ENCODE measurements around the gene SUMO2. TPM values are rescaled to one million over a fixed set of nuclear protein-coding genes. Genes with fewer than 3 reads are reported as not detected.
"Not testable (repeated sequence)": the region's sequence is repeated elsewhere in the genome, so short reads cannot be mapped to it uniquely, and the experiment has no call there.

The SUMO2 gene
- polyA plus RNA-seq, 3 donors from 2014 or later, result 214 to 427 (median 404) TPM

DNA sequence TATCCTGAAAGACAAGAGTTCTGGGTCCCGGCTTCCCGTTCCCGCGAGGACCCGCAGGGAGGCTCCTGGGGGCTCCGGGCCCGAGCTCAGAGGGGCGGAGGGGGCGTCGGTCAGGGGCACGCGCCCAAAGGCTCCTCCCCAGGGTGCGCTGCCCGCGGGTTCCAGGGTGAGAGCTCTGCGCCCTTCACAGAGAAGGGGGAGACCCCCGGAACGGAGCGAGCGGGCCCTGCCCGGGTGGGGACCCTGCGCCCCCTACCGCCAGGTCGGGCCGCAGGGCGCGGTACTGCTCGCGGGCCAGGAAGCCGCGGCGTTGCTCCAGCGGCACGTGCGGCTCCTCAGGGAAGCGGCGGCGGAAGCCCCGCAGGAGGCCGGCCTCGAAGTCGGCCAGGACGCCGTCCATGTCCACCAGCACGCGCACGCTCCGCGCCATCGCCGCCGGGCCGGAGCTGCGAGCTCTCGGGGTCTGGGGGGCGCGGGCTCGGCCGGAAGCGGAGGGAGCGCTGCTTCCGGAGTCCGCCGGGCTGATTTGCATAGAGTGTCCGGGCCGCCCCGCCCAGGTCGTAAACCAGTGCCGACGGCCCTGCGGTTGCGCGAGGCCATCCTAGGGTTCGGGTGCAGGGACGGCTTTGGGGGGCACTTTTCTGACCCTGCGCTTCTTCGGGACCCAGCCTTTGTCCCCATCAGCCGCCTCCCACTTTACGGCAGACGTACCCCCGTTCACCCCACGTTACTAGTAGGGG lies 51.3 kb downstream of the SUMO2 start, which contains the start of gene NT5C:
Gene NT5C, minus strand, starts transcription at position 465 of the 740 bp plus-strand sequence. Its CDS starts 35 bp downstream, at position 430.
- peak; percentile 74 to 75 (median 75) for DNase-seq
- Mint-ChIP-seq H3K4me1 (peaks cover 18 to 20% of the 10 kb centered on the region in 2 donors), H3K27ac (peak within 1 kb of the TSS; percentile 82 to 93 (median 90)), H3K27me3 (ENCODE audit: low read depth in 3 of 3) (peaks cover 2 to 4% (median 2%) of the 10 kb centered on the region in 3 donors), H3K36me3 (peaks cover 0 to 3% (median 0%) of the 10 kb centered on the region in 3 donors), H3K4me3 (peak within 1 kb of the TSS; percentile 91 to 92 (median 92)), H3K9me3 (no peaks in the 10 kb centered on the region)

DNA sequence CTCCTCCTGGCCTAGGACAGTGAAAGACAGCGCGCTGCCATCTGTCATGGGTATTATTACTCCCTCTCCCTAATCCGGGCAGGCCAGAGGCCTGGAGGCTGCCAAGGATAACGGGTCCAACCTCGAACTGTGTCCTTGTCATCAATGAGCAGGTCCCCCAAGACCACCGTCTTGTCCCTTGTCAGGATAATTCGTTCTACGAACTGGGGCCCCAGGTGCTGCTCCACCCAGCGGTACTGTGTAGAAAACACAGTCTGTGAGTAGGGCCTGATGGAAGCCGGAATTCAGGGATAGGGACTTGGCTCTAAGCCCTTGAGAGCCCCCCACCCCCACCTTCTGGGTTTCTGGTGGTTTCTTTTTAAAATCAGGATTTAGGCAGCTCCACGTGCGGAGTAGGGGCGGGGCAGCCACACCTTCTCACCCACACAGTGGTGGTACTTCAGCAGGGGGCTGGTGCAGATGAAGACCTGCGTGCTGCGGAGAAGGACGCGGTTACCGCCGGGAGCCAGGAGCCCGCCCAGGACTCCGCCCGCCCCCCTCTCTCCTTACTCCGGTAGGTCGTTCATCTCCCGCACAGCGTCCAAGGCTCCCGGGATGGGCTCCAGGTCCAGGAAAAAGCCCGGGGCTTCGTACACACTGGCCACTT lies 52.0 kb downstream of the SUMO2 start:
- peaks cover 0 to 2% (median 0%) of the 10 kb centered on the region in 3 donors for H3K36me3 Mint-ChIP-seq
- H3K9me3 Mint-ChIP-seq, result no peaks in the 10 kb centered on the region
- peaks cover 2 to 4% (median 2%) of the 10 kb centered on the region in 3 donors for H3K27me3 Mint-ChIP-seq (ENCODE audit: low read depth in 3 of 3)
- DNase-seq, result peak in 2 of 3 donors; percentile 23 to 29
- H3K27ac Mint-ChIP-seq, result peak overlapping the region; percentile 73 to 89 (median 86)
- H3K4me3 Mint-ChIP-seq, result peak overlapping the region; percentile 86 to 91 (median 89)
- peaks cover 23 to 24% of the 10 kb centered on the region in 2 donors for H3K4me1 Mint-ChIP-seq

- DNase-seq, result no peak
- peaks cover 2% of the 10 kb centered on the region in 3 donors for H3K27me3 Mint-ChIP-seq (ENCODE audit: low read depth in 3 of 3)
- H3K36me3 Mint-ChIP-seq, result no peaks in the 10 kb centered on the region
- H3K4me1 Mint-ChIP-seq, result peaks cover 24 to 27% of the 10 kb centered on the region in 2 donors
- peak overlapping the region; percentile 86 to 91 (median 89) for H3K4me3 Mint-ChIP-seq
- peak overlapping the region; percentile 14 to 89 (median 83) for H3K27ac Mint-ChIP-seq
- no peaks in the 10 kb centered on the region for H3K9me3 Mint-ChIP-seq
These were observed 52.6 kb downstream of the SUMO2 start for GRCh38 chr17:75130059-75130631.

GRCh38 chr17:75129576-75129975 lies 53.2 kb downstream of the SUMO2 start:
- Mint-ChIP-seq H3K4me3 (peak overlapping the region; percentile 23 to 62 (median 53)), H3K4me1 (peaks cover 30 to 33% of the 10 kb centered on the region in 2 donors), H3K27ac (peak overlapping the region in 4 of 6 donors; percentile 14 to 74 (median 54)), H3K27me3 (ENCODE audit: low read depth in 3 of 3) (peaks cover 1 to 2% (median 2%) of the 10 kb centered on the region in 3 donors), H3K36me3 (no peaks in the 10 kb centered on the region), H3K9me3 (no peaks in the 10 kb centered on the region)
- DNase-seq, result no peak

- no peak for DNase-seq
- no peak overlapping the region for H3K27ac Mint-ChIP-seq
- peak overlapping the region in 4 of 5 donors; percentile 4 to 62 (median 46) for H3K4me3 Mint-ChIP-seq
These were observed 53.9 kb downstream of the SUMO2 start for GRCh38 chr17:75128694-75129505.

GRCh38 chr17:75127936-75128335 lies 54.8 kb downstream of the SUMO2 start:
- DNase-seq; H3K9me3 Mint-ChIP-seq; H3K27me3 Mint-ChIP-seq (ENCODE audit: low read depth in 3 of 3); H3K36me3 Mint-ChIP-seq: not testable (repeated sequence)
- peak overlapping the region in 1 of 6 donors; percentile 29 for H3K27ac Mint-ChIP-seq
- H3K4me1 Mint-ChIP-seq, result peaks cover 41 to 43% of the 10 kb centered on the region in 2 donors
- peak overlapping the region in 1 of 5 donors; percentile 29 for H3K4me3 Mint-ChIP-seq

More at GRCh38 chr17:75128694-75129505, 53.9 kb downstream of the SUMO2 start:
- H3K4me1 Mint-ChIP-seq, result peaks cover 37 to 40% of the 10 kb centered on the region in 2 donors
- H3K36me3 Mint-ChIP-seq, result no peaks in the 10 kb centered on the region
- no peaks in the 10 kb centered on the region for H3K9me3 Mint-ChIP-seq
- peaks cover 2 to 5% (median 2%) of the 10 kb centered on the region in 3 donors for H3K27me3 Mint-ChIP-seq (ENCODE audit: low read depth in 3 of 3)

DNA sequence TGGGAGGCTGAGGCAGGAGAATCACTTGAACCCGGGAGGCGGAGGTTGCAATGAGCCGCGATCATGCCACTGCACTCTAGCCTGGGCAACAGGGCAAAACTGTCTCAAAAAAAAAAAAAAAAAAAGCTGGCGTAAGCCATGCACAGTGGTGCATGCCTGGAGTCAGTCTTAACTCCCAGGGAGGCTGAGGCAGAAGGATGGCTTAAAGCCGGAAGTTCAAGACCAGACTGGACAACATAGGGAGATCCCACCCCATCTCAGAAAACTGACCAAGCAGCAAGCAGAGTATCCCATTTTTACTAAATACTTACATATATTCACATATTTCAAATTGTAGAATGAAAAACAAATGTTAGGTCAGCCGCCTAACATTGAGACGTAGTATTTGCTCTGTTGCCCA lies 55.8 kb downstream of the SUMO2 start:
- Mint-ChIP-seq H3K27me3 (ENCODE audit: low read depth in 3 of 3) (peaks cover 0 to 6% (median 2%) of the 10 kb centered on the region in 3 donors), H3K9me3 (no peaks in the 10 kb centered on the region), H3K27ac (no peak overlapping the region), H3K4me1 (peaks cover 36 to 38% of the 10 kb centered on the region in 2 donors), H3K4me3 (no peak overlapping the region), H3K36me3 (no peaks in the 10 kb centered on the region)
- no peak for DNase-seq

DNA sequence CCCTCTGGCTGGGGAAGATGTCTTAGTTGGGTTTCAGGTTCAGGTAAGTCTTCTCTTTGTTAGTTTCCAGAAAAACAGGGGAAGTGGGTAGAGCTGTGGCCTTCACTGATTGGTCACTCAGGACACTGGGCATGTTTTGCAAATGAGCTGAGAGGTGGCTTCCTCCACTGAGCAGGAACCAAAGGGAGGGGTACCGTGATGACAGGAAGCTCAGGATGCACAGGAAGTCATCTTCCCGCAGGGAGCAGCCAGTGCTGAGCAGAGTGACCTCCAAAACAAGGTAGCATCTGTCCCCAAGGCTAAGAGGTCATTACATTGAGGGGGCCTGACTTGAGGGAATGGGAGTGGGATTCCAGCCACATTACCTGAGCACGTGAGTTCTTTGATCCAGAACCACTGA lies 56.8 kb downstream of the SUMO2 start:
- H3K9me3 Mint-ChIP-seq, result no peaks in the 10 kb centered on the region
- peak overlapping the region in 4 of 6 donors; percentile 14 to 75 (median 52) for H3K27ac Mint-ChIP-seq
- H3K4me1 Mint-ChIP-seq, result peaks cover 35 to 37% of the 10 kb centered on the region in 2 donors
- no peak overlapping the region for H3K4me3 Mint-ChIP-seq
- peaks cover 0 to 6% (median 2%) of the 10 kb centered on the region in 3 donors for H3K27me3 Mint-ChIP-seq (ENCODE audit: low read depth in 3 of 3)
- H3K36me3 Mint-ChIP-seq, result peaks cover under 1 to 6% (median 1%) of the 10 kb centered on the region in 3 donors
- DNase-seq, result no peak

DNA sequence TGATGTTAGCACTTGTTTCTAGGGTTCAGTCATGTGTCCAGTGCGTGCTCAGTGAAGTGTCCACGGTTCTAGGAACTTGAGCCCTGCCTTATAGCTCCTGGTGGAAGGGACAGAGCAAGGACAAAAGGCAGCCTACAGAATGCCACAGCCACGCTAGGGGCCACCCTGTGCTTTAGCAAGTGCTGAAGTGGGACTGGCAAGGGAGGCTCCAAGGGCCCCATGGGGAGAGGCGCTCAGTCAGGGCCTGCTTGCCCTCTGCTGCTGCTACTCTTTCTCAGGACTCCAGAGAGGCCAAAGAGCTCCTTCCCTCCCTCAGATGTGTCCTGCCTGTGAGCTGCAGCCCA lies 58.0 kb downstream of the SUMO2 start:
- DNase-seq, result no peak
- Mint-ChIP-seq H3K9me3 (no peaks in the 10 kb centered on the region), H3K36me3 (peaks cover 4 to 8% (median 8%) of the 10 kb centered on the region in 3 donors), H3K4me3 (peak overlapping the region in 4 of 5 donors; percentile 9 to 49 (median 34)), H3K27ac (peak overlapping the region in 4 of 6 donors; percentile 16 to 77 (median 53)), H3K4me1 (peaks cover 30 to 32% of the 10 kb centered on the region in 2 donors), H3K27me3 (ENCODE audit: low read depth in 3 of 3) (peaks cover 0 to 6% (median 2%) of the 10 kb centered on the region in 3 donors)

GRCh38 chr17:75124041-75124818 lies 58.5 kb downstream of the SUMO2 start:
- peak overlapping the region in 4 of 5 donors; percentile 9 to 49 (median 34) for H3K4me3 Mint-ChIP-seq
- peaks cover 4 to 8% (median 8%) of the 10 kb centered on the region in 3 donors for H3K36me3 Mint-ChIP-seq
- DNase-seq, result no peak
- no peaks in the 10 kb centered on the region for H3K9me3 Mint-ChIP-seq
- peaks cover 0 to 6% (median 2%) of the 10 kb centered on the region in 3 donors for H3K27me3 Mint-ChIP-seq (ENCODE audit: low read depth in 3 of 3)
- peaks cover 27 to 32% of the 10 kb centered on the region in 2 donors for H3K4me1 Mint-ChIP-seq
- H3K27ac Mint-ChIP-seq, result peak overlapping the region in 5 of 6 donors; percentile 48 to 77 (median 57)

DNA sequence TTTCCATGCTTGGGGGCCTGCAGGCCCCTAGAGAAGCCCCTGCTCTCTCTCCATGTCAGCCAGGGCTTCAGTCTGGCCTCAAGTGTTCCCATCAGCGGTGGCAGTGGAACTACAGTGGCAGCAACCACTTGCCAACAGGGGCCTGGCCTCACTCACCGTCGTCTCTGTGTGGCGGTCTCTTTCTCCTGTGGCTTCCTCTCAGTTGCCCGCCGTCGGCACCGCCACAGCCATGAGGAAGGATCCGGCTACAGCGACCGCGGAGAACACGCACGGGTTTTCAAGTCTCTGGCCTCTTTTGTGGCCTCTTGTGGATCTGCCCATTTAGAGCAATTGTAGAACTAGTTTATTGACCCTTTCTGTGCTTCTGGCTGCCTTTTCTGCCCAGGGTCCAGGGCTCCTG lies 64.5 kb downstream of the SUMO2 start:
- DNase-seq, result no peak
- Mint-ChIP-seq H3K36me3 (peaks cover 4 to 19% (median 8%) of the 10 kb centered on the region in 3 donors), H3K27ac (no peak overlapping the region), H3K9me3 (no peaks in the 10 kb centered on the region), H3K4me1 (peaks cover 15 to 21% of the 10 kb centered on the region in 2 donors), H3K4me3 (no peak overlapping the region), H3K27me3 (ENCODE audit: low read depth in 3 of 3) (peaks cover 0 to 2% (median 0%) of the 10 kb centered on the region in 3 donors)

DNA sequence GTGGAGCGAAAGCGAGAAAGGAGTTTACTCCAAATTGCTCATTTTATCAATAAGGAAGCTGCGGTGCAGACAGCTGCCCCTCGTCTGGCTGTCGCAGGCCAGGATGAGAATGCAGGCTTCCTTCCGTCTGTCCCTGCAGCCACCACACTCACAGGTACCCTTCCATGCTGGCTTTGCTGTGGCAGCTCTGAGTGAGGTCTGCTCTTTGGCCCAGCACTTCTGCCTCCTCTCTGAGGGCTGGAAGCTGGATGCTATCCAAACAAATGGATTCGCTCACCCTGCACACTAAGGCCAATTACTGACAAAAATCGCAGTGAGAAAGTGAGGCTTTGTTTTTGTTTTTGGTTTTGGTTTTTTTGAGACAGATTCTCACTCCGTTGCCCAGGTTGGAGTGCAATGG lies 66.0 kb downstream of the SUMO2 start:
- H3K4me3 Mint-ChIP-seq, result no peak overlapping the region
- no peak for DNase-seq
- H3K4me1 Mint-ChIP-seq, result peaks cover 21 to 28% of the 10 kb centered on the region in 2 donors
- peak overlapping the region in 2 of 6 donors; percentile 12 to 61 for H3K27ac Mint-ChIP-seq
- H3K27me3 Mint-ChIP-seq (ENCODE audit: low read depth in 3 of 3), result peaks cover 0 to 2% (median 0%) of the 10 kb centered on the region in 3 donors
- peaks cover 4 to 19% (median 13%) of the 10 kb centered on the region in 3 donors for H3K36me3 Mint-ChIP-seq
- H3K9me3 Mint-ChIP-seq, result no peaks in the 10 kb centered on the region

Measured in immature natural killer cell (primary cell).